ENCODE data around the gene CCDC142. TPM values are rescaled to one million over a fixed set of nuclear protein-coding genes. Genes with fewer than 3 reads are reported as not detected.

The CCDC142 gene
- total RNA-seq, 1 experiment from 2014 or later: 2.2 TPM

Other genes with a start within 250 kb of the CCDC142 start
- gene SLC4A5, start 139.6 kb downstream of the CCDC142 start, total RNA-seq (2014; rRNA removed; shearing (Covaris generic)): 0.02 and 0.23 TPM in 2 replicates
- gene DCTN1, start 102.7 kb downstream of the CCDC142 start, total RNA-seq (2014; rRNA removed; shearing (Covaris generic)): 55.1 and 67.2 TPM in 2 replicates
- gene C2orf81, start 61.4 kb downstream of the CCDC142 start, total RNA-seq (2014; rRNA removed; shearing (Covaris generic)): 0.53 and 0.70 TPM in 2 replicates
- gene WDR54, start 61.3 kb downstream of the CCDC142 start, total RNA-seq (2014; rRNA removed; shearing (Covaris generic)): 32.6 and 43.4 TPM in 2 replicates
- 9.4 and 10.5 TPM in 2 replicates for gene RTKN, start 41.1 kb downstream of the CCDC142 start, total RNA-seq (2014; rRNA removed; shearing (Covaris generic))
- 30.1 and 55.7 TPM in 2 replicates for gene INO80B, start 27.9 kb downstream of the CCDC142 start, total RNA-seq (2014; rRNA removed; shearing (Covaris generic))
- 86.8 and 93.9 TPM in 2 replicates for gene WBP1, start 24.6 kb downstream of the CCDC142 start, total RNA-seq (2014; rRNA removed; shearing (Covaris generic))
- 43.1 and 52.7 TPM in 2 replicates for gene MOGS, start 17.6 kb downstream of the CCDC142 start, total RNA-seq (2014; rRNA removed; shearing (Covaris generic))
- gene MRPL53, start 10.3 kb downstream of the CCDC142 start, total RNA-seq (2014; rRNA removed; shearing (Covaris generic)): 25.3 and 42.4 TPM in 2 replicates
- gene TTC31, start 83 bp upstream of the CCDC142 start, total RNA-seq (2014; rRNA removed; shearing (Covaris generic)): 9.2 and 10.7 TPM in 2 replicates
- gene LBX2, start 16.6 kb upstream of the CCDC142 start, total RNA-seq (2014; rRNA removed; shearing (Covaris generic)): 0.97 TPM in 1 of 2 replicates, not detected in the other
- gene PCGF1, start 24.7 kb upstream of the CCDC142 start, total RNA-seq (2014; rRNA removed; shearing (Covaris generic)): 17.0 and 25.7 TPM in 2 replicates
- gene TLX2, start 31.5 kb upstream of the CCDC142 start, total RNA-seq (2014; rRNA removed; shearing (Covaris generic)): not detected in 2 replicates
- gene DQX1, start 43.2 kb upstream of the CCDC142 start, total RNA-seq (2014; rRNA removed; shearing (Covaris generic)): not detected in 2 replicates
- 95.4 and 102 TPM in 2 replicates for gene AUP1, start 46.7 kb upstream of the CCDC142 start, total RNA-seq (2014; rRNA removed; shearing (Covaris generic))
- 40.5 and 49.5 TPM in 2 replicates for gene HTRA2, start 46.9 kb upstream of the CCDC142 start, total RNA-seq (2014; rRNA removed; shearing (Covaris generic))
- 2.0 and 2.4 TPM in 2 replicates for gene LOXL3, start 70.9 kb upstream of the CCDC142 start, total RNA-seq (2014; rRNA removed; shearing (Covaris generic))
- gene DOK1, start 71.7 kb upstream of the CCDC142 start, total RNA-seq (2014; rRNA removed; shearing (Covaris generic)): 0.84 and 2.1 TPM in 2 replicates
- gene M1AP, start 165.3 kb upstream of the CCDC142 start, total RNA-seq (2014; rRNA removed; shearing (Covaris generic)): not detected in 2 replicates
- 6.5 and 6.8 TPM in 2 replicates for gene SEMA4F, start 171.2 kb upstream of the CCDC142 start, total RNA-seq (2014; rRNA removed; shearing (Covaris generic))